CD4-positive, alpha-beta T cell treated with Interleukin-17A for 1 hour (primary cell): Measurements from ENCODE around the gene TLK1.

Experiments used
- DNase-seq: peaks from one replicate; pipeline ENCODE4 v3.0.0-alpha.2; 2020

TLK1 gene

GRCh38 chr2:170963386-170963785 lies 197.3 kb downstream of the TLK1 start:
- DNase-seq: no peak

GRCh38 chr2:170953941-170954340 lies 206.8 kb downstream of the TLK1 start:
- DNase-seq: no peak

- DNase-seq: no peak
Observed at GRCh38 chr2:170950221-170950761, 210.4 kb downstream of the TLK1 start.

GRCh38 chr2:170949415-170949814 lies 211.3 kb downstream of the TLK1 start:
- DNase-seq: no peak

- no peak for DNase-seq
Observed at GRCh38 chr2:170944545-170944944, 216.1 kb downstream of the TLK1 start.

GRCh38 chr2:170943596-170943995 lies 217.1 kb downstream of the TLK1 start:
- DNase-seq: no peak

GRCh38 chr2:170943041-170943440 lies 217.7 kb downstream of the TLK1 start:
- DNase-seq: no peak

GRCh38 chr2:170942615-170943014 lies 218.1 kb downstream of the TLK1 start:
- DNase-seq: no peak
